Liver (tissue), 9 donors: ENCODE data around the gene SLC25A45. TPM values are rescaled to one million over a fixed set of nuclear protein-coding genes. Genes with fewer than 3 reads are reported as not detected.

ENCODE experiments used
- DNase-seq: peaks from one replicate; pipeline ENCODE4 v3.0.0-alpha.2; 2017; ENCODE audit warnings: low spot score
- H3K27ac ChIP-seq, 2 donors: one replicate each; pipeline ENCODE4 v1.7.0; 2013; ENCODE audit warnings: inconsistent platforms in 2 of 2, low read length in 2 of 2, control low read depth in 1 of 2, low read depth in 1 of 2, mild to moderate bottlenecking in 1 of 2
- H3K27me3 ChIP-seq, 4 donors: one replicate each; pipeline versions ENCODE4 v1.6.1 to v1.7.0; 2013; ENCODE audit warnings: low read length in 3 of 4, inconsistent platforms in 1 of 4, mild to moderate bottlenecking in 1 of 4, moderate library complexity in 1 of 4; ENCODE audit not compliant: control insufficient read depth in 4 of 4, insufficient read depth in 4 of 4
- H3K36me3 ChIP-seq, 4 donors: one replicate each; pipeline versions ENCODE4 v1.6.1 to v1.7.0; 2013; ENCODE audit warnings: low read length in 3 of 4, mild to moderate bottlenecking in 3 of 4, low read depth in 1 of 4, moderate library complexity in 1 of 4; ENCODE audit not compliant: control insufficient read depth in 4 of 4, insufficient read depth in 3 of 4
- H3K4me1 ChIP-seq, 4 donors: one replicate each; pipeline versions ENCODE4 v1.6.1 to v1.7.0; 2013; ENCODE audit warnings: low read length in 3 of 4, mild to moderate bottlenecking in 3 of 4, moderate library complexity in 1 of 4; ENCODE audit not compliant: control insufficient read depth in 4 of 4, insufficient read depth in 4 of 4
- H3K4me3 ChIP-seq, 3 donors: one replicate each; pipeline versions ENCODE4 v1.6.1 to v1.7.0; 2013; ENCODE audit warnings: low read length in 3 of 3, control low read depth in 1 of 3, low read depth in 1 of 3, mild to moderate bottlenecking in 1 of 3
- H3K9ac ChIP-seq, 2 donors: one replicate each; pipeline ENCODE4 v1.7.0; 2013; ENCODE audit warnings: low read length in 2 of 2, mild to moderate bottlenecking in 2 of 2, moderate library complexity in 2 of 2, control low read depth in 1 of 2, low read depth in 1 of 2
- H3K9me3 ChIP-seq, 4 donors: one replicate each; pipeline versions ENCODE4 v1.6.1 to v1.7.0; 2013; ENCODE audit warnings: low read length in 3 of 4; ENCODE audit not compliant: control insufficient read depth in 4 of 4
- EGR1 ChIP-seq, 2 donors: IDR thresholded peaks; 2 replicates each; pipeline ENCODE4 v1.6.1; 2016 to 2018; ENCODE audit warnings: antibody characterized with exemption in 2 of 2, low read depth in 2 of 2
- FOXA1 ChIP-seq: IDR thresholded peaks from 2 replicates; pipeline ENCODE4 v1.6.1; 2016; ENCODE audit warnings: antibody characterized with exemption
- HNF4A ChIP-seq, 2 donors: conservative IDR thresholded peaks; 2 replicates each; pipeline ENCODE4 v1.6.1; 2016; ENCODE audit warnings: antibody characterized with exemption in 2 of 2, mild to moderate bottlenecking in 2 of 2
- NR2F2 ChIP-seq: IDR thresholded peaks from 2 replicates; pipeline ENCODE4 v1.6.1; 2016; ENCODE audit warnings: antibody characterized with exemption
- RAD21 ChIP-seq, 2 donors: IDR thresholded peaks; 2 replicates each; pipeline ENCODE4 v1.6.1; 2016; ENCODE audit warnings: antibody characterized with exemption in 2 of 2, mild to moderate bottlenecking in 2 of 2
- RXRA ChIP-seq, 2 donors: IDR thresholded peaks; 2 replicates each; pipeline ENCODE4 v1.6.1; 2017 to 2018; ENCODE audit warnings: antibody characterized with exemption in 2 of 2, mild to moderate bottlenecking in 1 of 2
- SP1 ChIP-seq: IDR thresholded peaks from 2 replicates; pipeline ENCODE4 v1.6.1; 2018; ENCODE audit warnings: antibody characterized with exemption, mild to moderate bottlenecking
- YY1 ChIP-seq: IDR thresholded peaks from 2 replicates; pipeline ENCODE4 v1.6.1; 2016; ENCODE audit warnings: antibody characterized with exemption, mild to moderate bottlenecking
- ZBTB33 ChIP-seq: IDR thresholded peaks from 2 replicates; pipeline ENCODE4 v1.6.1; 2016; ENCODE audit warnings: antibody characterized with exemption
- WGBS: extraction: QIAGEN DNeasy Blood & Tissue Kit; methylation state at CpG from one replicate; pipeline ENCODE4 v1.1.7; 2013; 5-methylcytosine and 5-hydroxymethylcytosine counted together
- polyA plus RNA-seq, 2 donors: library from polyadenylated mRNA; stranded (reverse) in 1 of 2; unstranded in 1 of 2; fragments of 200-250 nt in 1 of 2; fragments of >200 nt in 1 of 2; fragmentation: Nextera tagmentation in 1 of 2; extraction: Ambion mirVana in 1 of 2; gene quantifications; one replicate each; pipeline versions ENCODE4 v1.2.1 to v1.2.3, GENCODE V29; 2013 to 2015
- total RNA-seq, 2 donors: library from RNA; depleted of rRNA; stranded (reverse); fragments of >200 nt; gene quantifications; one replicate each; pipeline ENCODE4 v1.2.3, GENCODE V29; 2014
- TF ChIP-seq, protein P1 (sequence below): IDR thresholded peaks from 2 replicates; pipeline ENCODE4 v1.6.1; 2016; ENCODE audit warnings: antibody characterized with exemption, mild to moderate bottlenecking
- TF ChIP-seq, protein P2 (sequence below): IDR thresholded peaks from 2 replicates; pipeline ENCODE4 v1.6.1; 2016; ENCODE audit warnings: antibody characterized with exemption
- TF ChIP-seq, protein P3 (sequence below): fragments of 150-350 bp; IDR thresholded peaks from 2 replicates; pipeline ENCODE4 v1.5.1; 2017; ENCODE audit warnings: improper control_type of control experiment, low read depth, low read length; ENCODE audit not compliant: missing input control
- donor health status: healthy.
- donor health status: healthy.
- donor health status: healthy.
- donor health status: healthy.
- donor health status: healthy.

Gene SLC25A45
- total and polyA plus RNA-seq, 4 donors = 4.5 to 6.8 (median 5.3) TPM

GRCh38 chr11:65330544-65330943, 51.9 kb downstream of the SLC25A45 start:
- Histone ChIP-seq H3K36me3 (no peaks in the 10 kb centered on the region), H3K9me3 (no peaks in the 10 kb centered on the region), H3K4me1 (peaks cover 4 to 14% (median 14%) of the 10 kb centered on the region in 4 donors), H3K27ac (no peak overlapping the region), H3K9ac (no peak overlapping the region), H3K27me3 (no peaks in the 10 kb centered on the region), H3K4me3 (no peak overlapping the region)
- no peak for DNase-seq
- 82% methylated on average over 7 of the region's 7 CpGs for WGBS
- TF ChIP-seq HNF4A (conservative IDR thresholded peaks at IDR 0.05) = no peak
- TF ChIP-seq RXRA (IDR thresholded peaks at IDR 0.05) = no peak
- TF ChIP-seq, protein P1, sequence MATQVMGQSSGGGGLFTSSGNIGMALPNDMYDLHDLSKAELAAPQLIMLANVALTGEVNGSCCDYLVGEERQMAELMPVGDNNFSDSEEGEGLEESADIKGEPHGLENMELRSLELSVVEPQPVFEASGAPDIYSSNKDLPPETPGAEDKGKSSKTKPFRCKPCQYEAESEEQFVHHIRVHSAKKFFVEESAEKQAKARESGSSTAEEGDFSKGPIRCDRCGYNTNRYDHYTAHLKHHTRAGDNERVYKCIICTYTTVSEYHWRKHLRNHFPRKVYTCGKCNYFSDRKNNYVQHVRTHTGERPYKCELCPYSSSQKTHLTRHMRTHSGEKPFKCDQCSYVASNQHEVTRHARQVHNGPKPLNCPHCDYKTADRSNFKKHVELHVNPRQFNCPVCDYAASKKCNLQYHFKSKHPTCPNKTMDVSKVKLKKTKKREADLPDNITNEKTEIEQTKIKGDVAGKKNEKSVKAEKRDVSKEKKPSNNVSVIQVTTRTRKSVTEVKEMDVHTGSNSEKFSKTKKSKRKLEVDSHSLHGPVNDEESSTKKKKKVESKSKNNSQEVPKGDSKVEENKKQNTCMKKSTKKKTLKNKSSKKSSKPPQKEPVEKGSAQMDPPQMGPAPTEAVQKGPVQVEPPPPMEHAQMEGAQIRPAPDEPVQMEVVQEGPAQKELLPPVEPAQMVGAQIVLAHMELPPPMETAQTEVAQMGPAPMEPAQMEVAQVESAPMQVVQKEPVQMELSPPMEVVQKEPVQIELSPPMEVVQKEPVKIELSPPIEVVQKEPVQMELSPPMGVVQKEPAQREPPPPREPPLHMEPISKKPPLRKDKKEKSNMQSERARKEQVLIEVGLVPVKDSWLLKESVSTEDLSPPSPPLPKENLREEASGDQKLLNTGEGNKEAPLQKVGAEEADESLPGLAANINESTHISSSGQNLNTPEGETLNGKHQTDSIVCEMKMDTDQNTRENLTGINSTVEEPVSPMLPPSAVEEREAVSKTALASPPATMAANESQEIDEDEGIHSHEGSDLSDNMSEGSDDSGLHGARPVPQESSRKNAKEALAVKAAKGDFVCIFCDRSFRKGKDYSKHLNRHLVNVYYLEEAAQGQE = no peak
- TF ChIP-seq FOXA1 = no peak
- TF ChIP-seq, protein P2, sequence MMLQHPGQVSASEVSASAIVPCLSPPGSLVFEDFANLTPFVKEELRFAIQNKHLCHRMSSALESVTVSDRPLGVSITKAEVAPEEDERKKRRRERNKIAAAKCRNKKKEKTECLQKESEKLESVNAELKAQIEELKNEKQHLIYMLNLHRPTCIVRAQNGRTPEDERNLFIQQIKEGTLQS = no peak
- TF ChIP-seq ZBTB33 = no peak
- no peak for TF ChIP-seq SP1
- TF ChIP-seq EGR1 (IDR thresholded peaks at IDR 0.05; ENCODE audit: low read depth in 2 of 2) = no peak

DNA sequence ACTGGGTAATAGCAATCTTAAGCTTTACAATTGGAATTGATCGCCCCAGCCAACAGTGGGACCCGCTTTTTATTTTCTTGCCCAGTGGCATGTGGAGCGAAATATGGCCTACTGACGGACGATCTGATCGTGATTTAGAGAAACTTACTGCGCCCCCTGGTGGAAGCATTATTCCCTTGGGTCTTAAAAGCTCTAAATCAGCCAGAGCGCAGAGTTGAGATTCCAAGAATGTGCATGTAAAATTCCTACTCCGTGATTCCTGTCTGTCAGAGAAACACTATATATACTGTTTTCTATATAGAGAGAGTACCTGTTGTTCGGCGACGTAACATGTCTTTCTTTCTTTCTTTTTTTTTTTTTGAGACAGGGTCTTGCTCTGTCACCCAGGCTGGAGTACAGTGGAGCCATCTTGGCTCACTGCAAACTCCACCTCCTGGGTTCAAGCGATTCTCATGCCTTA, 52.5 kb downstream of the SLC25A45 start:
- Histone ChIP-seq H3K9me3 (no peaks in the 10 kb centered on the region), H3K27me3 (no peaks in the 10 kb centered on the region), H3K27ac (no peak overlapping the region), H3K4me3 (no peak overlapping the region), H3K4me1 (peaks cover 4 to 10% (median 8%) of the 10 kb centered on the region in 4 donors), H3K36me3 (no peaks in the 10 kb centered on the region), H3K9ac (peak overlapping the region in 1 of 2 donors; percentile 65)
- WGBS = 12% methylated on average over 13 of the region's 13 CpGs
- no peak for TF ChIP-seq EGR1 (IDR thresholded peaks at IDR 0.05; ENCODE audit: low read depth in 2 of 2)
- peak; percentile 33 for TF ChIP-seq YY1
- peak; percentile 21 for TF ChIP-seq NR2F2
- TF ChIP-seq RAD21 (IDR thresholded peaks at IDR 0.05) = peak; percentile 81 to 86
- TF ChIP-seq, protein P3, sequence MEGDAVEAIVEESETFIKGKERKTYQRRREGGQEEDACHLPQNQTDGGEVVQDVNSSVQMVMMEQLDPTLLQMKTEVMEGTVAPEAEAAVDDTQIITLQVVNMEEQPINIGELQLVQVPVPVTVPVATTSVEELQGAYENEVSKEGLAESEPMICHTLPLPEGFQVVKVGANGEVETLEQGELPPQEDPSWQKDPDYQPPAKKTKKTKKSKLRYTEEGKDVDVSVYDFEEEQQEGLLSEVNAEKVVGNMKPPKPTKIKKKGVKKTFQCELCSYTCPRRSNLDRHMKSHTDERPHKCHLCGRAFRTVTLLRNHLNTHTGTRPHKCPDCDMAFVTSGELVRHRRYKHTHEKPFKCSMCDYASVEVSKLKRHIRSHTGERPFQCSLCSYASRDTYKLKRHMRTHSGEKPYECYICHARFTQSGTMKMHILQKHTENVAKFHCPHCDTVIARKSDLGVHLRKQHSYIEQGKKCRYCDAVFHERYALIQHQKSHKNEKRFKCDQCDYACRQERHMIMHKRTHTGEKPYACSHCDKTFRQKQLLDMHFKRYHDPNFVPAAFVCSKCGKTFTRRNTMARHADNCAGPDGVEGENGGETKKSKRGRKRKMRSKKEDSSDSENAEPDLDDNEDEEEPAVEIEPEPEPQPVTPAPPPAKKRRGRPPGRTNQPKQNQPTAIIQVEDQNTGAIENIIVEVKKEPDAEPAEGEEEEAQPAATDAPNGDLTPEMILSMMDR = peak; percentile 77
- DNase-seq = peak; percentile 87
